Measurements from ENCODE around the gene LLGL2.
"Not testable (repeated sequence)": the region's sequence is repeated elsewhere in the genome, so short reads cannot be mapped to it uniquely, and the experiment has no call there.

LLGL2 gene

GRCh38 chr17:75591722-75592302 lies 66.3 kb downstream of the LLGL2 start:
- Histone ChIP-seq H3K79me2 (ENCODE audit: insufficient read depth, low read depth) (no peaks in the 10 kb centered on the region), H3K4me3 (IDR thresholded peaks at IDR 0.05; ENCODE audit: insufficient read depth, low read depth, low read length) (no peak overlapping the region), H3K36me3 (ENCODE audit: insufficient read depth) (no peaks in the 10 kb centered on the region), H3K27me3 (ENCODE audit: insufficient read depth, low read depth) (peaks cover 65% of the 10 kb centered on the region; the same call in 1 of the 2 replicates), H2AFZ (ENCODE audit: low read depth) (no peak overlapping the region), H3K4me2 (no peak overlapping the region), H4K20me1 (ENCODE audit: insufficient read depth) (no peaks in the 10 kb centered on the region), H3K9ac (no peak overlapping the region), H3K27ac (no peak overlapping the region), H3K4me1 (ENCODE audit: low read depth, poor library complexity, severe bottlenecking) (no peaks in the 10 kb centered on the region)
- TF ChIP-seq CTCF (conservative IDR thresholded peaks at IDR 0.05; ENCODE audit: low read depth, low read length), result no peak

- Histone ChIP-seq H3K4me2 (no peak overlapping the region), H3K4me3 (IDR thresholded peaks at IDR 0.05; ENCODE audit: insufficient read depth, low read depth, low read length) (no peak overlapping the region), H3K4me1 (ENCODE audit: low read depth, poor library complexity, severe bottlenecking) (no peaks in the 10 kb centered on the region), H2AFZ (ENCODE audit: low read depth) (no peak overlapping the region), H3K9ac (no peak overlapping the region), H3K27me3 (ENCODE audit: insufficient read depth, low read depth) (peaks cover 66% of the 10 kb centered on the region; the same call in 1 of the 2 replicates), H3K36me3 (ENCODE audit: insufficient read depth) (no peaks in the 10 kb centered on the region), H3K79me2 (ENCODE audit: insufficient read depth, low read depth) (no peaks in the 10 kb centered on the region), H4K20me1 (ENCODE audit: insufficient read depth) (no peaks in the 10 kb centered on the region), H3K27ac (no peak overlapping the region)
- no peak for TF ChIP-seq CTCF (conservative IDR thresholded peaks at IDR 0.05; ENCODE audit: low read depth, low read length)
Measured at GRCh38 chr17:75592348-75593020, 67.0 kb downstream of the LLGL2 start.

- not testable (repeated sequence) for H3K4me1 ChIP-seq (ENCODE audit: low read depth, poor library complexity, severe bottlenecking); H4K20me1 ChIP-seq (ENCODE audit: insufficient read depth); H3K4me3 ChIP-seq (IDR thresholded peaks at IDR 0.05; ENCODE audit: insufficient read depth, low read depth, low read length); H3K36me3 ChIP-seq (ENCODE audit: insufficient read depth); H3K9ac ChIP-seq; H2AFZ ChIP-seq (ENCODE audit: low read depth); H3K79me2 ChIP-seq (ENCODE audit: insufficient read depth, low read depth); H3K27ac ChIP-seq; H3K4me2 ChIP-seq
- H3K27me3 ChIP-seq (ENCODE audit: insufficient read depth, low read depth), result peaks cover 63% of the 10 kb centered on the region; the same call in 1 of the 2 replicates
Measured at GRCh38 chr17:75593430-75593829, 67.9 kb downstream of the LLGL2 start.

- TF ChIP-seq CTCF (conservative IDR thresholded peaks at IDR 0.05; ENCODE audit: low read depth, low read length), result no peak; the same call in 1 of the 2 replicates
- Histone ChIP-seq H3K79me2 (ENCODE audit: insufficient read depth, low read depth) (no peaks in the 10 kb centered on the region), H3K4me2 (no peak overlapping the region), H4K20me1 (ENCODE audit: insufficient read depth) (no peaks in the 10 kb centered on the region), H2AFZ (ENCODE audit: low read depth) (no peak overlapping the region; the same call in 1 of the 2 replicates), H3K27me3 (ENCODE audit: insufficient read depth, low read depth) (peaks cover 65% of the 10 kb centered on the region; the same call in 1 of the 2 replicates), H3K27ac (no peak overlapping the region), H3K4me3 (IDR thresholded peaks at IDR 0.05; ENCODE audit: insufficient read depth, low read depth, low read length) (no peak overlapping the region), H3K36me3 (ENCODE audit: insufficient read depth) (no peaks in the 10 kb centered on the region), H3K4me1 (ENCODE audit: low read depth, poor library complexity, severe bottlenecking) (no peaks in the 10 kb centered on the region), H3K9ac (no peak overlapping the region)
Measured at GRCh38 chr17:75594499-75595283, 69.2 kb downstream of the LLGL2 start.

Data from KMS-11 (cell line).